Frontal cortex (tissue), 4 donors: ENCODE data around the gene SH3D19. TPM values are rescaled to one million over a fixed set of nuclear protein-coding genes. Genes with fewer than 3 reads are reported as not detected.

Experiments used
- DNase-seq, 2 donors: peaks; one replicate each; pipeline ENCODE4 v3.0.0; 2012; ENCODE audit warnings: low spot score in 2 of 2
- FAIRE-seq: peaks from 2 replicates; lab custom pipeline; 2012; peaks lifted over from hg19 to GRCh38; lab: Jason Lieb, UNC
- total RNA-seq: library from RNA; depleted of rRNA; stranded (reverse); fragments of >200 nt; gene quantifications from one replicate; pipeline ENCODE4 v1.2.3, GENCODE V29; 2014
- donor health status: control.
- donor health status: control.
- donor health status: control.

SH3D19 gene
- total RNA-seq, 1 donor from 2014 or later = 8.2 TPM

DNA sequence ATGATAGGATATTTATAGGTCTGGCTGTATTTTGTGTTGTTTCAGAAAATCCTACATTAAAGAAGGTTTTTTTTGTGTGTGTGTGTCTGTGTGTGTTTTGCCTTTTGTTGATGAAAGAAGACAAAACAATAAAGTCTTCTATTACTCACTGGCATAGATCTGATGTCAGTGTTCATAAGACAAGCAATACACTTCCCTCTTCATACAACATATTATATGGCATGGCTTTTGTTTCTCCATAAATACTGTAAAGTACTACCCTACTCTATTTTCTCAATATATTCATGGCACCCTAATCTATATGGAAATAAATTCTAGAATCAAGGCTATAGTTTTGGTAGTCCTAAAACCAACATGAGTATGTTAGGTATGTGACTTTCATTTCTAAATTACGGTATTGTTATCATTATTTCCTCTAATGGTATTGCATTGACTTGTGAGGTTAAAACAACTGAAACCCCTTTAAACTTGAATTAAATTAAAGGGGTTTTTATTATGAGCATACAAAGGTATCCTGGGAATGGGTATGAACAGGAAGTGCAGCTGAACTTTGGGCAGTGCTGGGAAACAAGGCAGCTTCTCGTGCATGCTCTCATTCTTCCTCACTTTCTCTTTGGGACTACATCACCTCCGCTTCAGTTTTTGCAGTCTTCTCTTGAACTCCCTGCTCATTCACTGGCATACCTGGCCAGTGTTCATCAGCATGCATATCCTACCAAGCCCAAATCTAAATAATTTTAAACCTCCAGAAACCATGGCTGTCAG lies 119.0 kb downstream of the SH3D19 start:
- no peak for FAIRE-seq
- no peak for DNase-seq

DNA sequence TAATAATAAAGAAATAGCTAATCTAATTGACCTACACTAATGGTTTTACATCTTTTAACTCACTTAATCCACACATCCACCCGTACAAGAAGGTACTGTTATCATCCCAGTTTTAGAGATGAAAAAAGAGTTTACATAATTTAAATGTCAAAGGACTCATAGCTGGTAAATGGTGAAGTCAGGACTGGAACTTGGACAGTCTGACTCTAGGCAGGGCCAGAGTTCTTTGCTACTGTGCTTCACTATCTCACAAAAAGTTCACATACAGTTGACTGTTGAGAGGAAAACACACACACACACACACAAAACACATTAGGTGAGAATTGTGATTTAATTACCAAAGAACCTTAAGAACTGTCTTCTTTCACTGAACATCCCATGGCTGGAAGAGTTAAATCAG lies 119.7 kb downstream of the SH3D19 start:
- FAIRE-seq (no peak), DNase-seq (no peak)

DNA sequence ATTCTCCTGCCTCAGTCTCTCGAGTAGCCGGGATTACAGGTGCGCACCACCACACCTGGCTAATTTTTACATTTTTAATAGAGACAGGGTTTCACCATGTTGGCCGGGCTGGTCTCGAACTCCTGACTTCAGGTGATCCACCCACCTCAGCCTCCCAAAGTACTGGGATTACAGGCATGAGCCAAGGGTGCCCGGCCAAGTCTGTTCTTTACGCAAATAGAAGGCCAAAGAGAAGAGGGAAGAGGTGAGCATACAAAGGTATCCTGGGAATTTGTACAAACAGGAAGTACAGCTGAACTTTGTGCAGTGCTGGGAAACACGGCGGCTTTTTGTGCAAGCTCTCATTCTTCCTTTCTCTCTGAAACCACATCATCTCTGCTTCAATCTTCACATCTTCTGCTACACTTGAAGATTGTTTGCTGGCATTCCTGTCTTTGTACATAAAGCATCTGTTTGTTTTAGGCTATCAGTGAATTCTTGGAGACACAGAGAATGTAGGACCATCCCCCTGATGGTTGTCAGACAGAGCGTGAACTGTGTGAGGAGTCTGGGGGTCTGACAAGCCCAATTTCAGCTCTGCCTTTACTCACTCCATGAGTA lies 120.4 kb downstream of the SH3D19 start:
- FAIRE-seq = no peak
- no peak for DNase-seq

DNA sequence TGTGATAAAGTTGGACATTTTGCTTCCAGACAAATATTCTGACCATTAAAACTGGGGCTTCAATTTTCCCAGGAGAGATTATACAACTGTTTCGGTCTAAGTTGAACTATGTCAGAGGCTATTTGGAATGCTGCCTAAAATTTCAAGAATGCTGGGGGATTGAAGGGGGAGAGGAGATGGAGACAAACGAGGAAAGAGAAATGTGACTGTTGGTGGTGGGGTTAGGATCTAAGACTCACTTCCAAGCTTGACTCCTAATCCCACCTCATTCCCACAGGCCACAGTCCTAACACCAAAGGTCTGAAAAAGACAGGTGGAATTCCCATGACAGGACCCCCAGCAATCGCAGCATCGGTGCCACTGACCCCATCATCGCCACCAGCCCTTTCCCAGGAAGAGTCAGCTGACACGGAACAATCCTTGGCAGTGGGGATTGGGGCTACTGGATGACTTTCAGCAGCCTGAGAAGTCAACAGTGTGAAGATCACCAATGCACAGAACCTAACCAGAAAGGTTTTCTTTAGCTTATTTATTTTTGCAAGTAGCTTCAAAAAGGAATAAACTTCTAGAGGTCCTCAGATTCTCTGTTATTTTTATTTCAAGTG lies 122.5 kb downstream of the SH3D19 start:
- FAIRE-seq (no peak), DNase-seq (no peak)

DNA sequence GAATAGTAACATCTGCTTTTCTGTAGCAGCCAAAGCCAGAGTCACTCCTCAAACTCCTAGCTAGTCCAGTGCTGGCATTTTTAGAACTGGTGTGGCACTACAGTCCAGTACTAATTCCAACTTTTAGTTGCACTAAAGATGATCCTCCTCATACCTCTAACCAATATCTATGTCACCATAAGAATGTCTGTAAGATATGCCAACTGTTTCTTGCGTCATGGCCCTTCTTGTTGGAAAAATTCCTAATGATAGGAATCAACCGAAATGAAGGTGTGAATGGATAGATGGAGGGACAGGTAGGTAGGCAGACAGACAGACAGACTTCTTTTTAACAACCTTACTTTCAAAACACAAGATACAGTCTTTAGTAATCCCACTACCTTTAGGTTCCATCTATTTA lies 123.0 kb downstream of the SH3D19 start:
- DNase-seq (no peak), FAIRE-seq (no peak)

DNA sequence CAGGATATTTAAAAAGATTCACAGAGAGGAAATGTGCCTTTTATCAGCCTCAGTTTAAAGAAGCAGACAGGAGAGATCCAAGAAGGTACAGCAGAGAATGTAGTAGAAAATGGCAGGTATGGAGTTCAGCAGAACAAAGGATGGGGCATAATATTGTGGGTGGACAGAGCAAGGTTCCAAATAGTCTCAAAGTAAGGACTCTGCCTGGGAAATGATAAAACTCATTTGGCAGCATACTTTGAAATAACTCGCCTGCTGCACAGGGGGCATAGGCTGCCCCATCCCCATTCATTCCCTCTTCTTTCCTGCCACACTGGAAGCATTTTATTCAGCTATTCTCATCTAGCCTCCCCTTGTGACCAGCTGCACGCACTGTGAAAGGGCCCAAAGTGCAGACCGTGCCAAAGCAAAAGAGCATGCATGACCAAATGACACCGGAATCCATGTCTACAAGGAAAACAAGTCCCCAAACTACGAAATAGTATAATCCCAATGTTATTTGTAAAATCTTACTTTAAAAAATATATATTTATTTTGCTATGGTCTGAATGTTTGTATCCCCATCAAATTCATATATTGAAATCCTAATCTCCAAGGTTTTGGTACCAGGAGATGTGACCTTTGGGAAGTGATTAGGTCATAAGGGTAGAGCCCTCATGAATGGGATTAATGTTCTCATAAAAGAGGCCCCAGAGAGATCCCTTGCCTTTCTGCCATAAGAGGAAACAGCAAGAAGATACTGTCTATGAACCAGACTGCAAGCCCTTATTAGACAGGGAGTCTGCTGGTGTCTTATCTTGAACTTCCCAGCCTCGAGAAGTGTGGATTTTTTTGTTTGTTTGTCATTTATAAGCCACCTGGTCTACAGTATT lies 125.8 kb downstream of the SH3D19 start:
- FAIRE-seq = peak; percentile 17
- no peak for DNase-seq

DNA sequence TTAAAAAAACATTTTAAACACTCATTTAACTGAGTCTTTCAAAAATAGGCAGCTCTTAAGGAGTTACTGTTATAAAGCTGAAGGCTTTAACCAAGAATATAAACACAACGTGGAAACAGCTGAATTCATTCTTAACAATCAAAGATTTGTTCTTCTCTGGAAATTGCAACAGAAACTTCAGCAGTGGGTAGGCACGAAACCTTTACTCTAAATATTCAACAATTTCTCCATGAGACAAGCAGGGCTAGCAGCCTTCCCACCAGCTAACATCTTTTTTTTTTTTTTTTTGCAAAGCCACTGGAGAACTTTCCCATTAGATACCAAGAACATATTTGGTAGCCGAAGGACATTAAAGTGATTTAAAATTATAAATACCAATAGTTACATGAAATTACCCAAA lies 126.7 kb downstream of the SH3D19 start:
- FAIRE-seq = peak; percentile 62
- no peak for DNase-seq

DNA sequence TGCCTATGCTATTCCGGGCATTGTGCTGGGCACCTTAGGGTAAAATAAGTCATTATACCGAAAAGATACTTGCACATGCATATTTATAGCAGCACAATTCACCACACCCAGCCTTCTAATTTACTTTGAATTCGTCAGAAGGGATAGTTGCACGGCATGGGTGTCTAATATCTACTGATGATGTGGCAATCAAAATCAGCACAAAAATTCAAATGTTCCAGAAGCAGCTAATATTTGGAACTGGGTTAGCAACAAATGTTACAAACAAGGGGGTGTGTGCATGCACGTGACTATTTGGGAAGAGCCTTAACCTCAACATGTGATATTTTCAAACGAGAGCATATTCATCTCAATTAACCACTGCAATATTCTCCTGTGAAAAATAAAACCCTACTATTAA lies 128.2 kb downstream of the SH3D19 start:
- DNase-seq (no peak), FAIRE-seq (no peak)

DNA sequence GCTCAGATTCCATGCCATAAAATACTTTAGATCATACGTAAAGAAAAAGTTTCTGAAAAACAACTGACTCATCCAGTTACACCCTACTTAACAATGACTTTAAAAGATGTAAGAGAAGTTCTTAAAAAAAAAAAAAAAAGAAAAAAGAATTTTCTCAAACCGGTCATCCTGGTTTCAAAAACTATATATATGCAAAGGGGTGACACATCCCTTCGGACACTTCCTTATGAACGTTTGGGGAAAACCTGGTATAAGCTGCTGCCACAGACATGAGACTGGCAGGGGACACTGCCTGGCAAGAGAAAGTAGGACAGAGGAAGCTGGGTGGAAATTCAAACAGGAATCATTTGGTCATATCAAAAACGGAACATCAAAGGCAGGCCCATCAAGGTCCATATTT lies 129.6 kb downstream of the SH3D19 start:
- DNase-seq (no peak), FAIRE-seq (peak; percentile 17)

DNA sequence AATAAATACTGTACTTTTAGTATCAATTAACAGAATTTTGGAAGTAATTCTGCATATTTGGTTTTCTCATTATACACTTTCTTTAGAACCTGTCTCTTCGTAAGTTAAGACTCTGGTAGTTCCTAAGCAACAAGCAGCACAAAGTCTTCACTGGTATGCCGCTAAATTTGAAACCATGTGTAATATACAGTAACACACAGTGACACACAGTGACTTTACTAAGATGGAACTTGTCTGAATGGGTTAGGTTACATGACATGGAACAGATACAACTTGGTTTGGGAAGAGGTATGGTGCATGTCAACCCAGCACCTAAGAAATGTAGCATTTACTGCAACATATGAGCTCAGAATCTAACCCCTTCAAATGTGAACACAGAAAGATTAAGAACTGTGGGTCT lies 132.0 kb downstream of the SH3D19 start:
- DNase-seq (no peak), FAIRE-seq (no peak)

DNA sequence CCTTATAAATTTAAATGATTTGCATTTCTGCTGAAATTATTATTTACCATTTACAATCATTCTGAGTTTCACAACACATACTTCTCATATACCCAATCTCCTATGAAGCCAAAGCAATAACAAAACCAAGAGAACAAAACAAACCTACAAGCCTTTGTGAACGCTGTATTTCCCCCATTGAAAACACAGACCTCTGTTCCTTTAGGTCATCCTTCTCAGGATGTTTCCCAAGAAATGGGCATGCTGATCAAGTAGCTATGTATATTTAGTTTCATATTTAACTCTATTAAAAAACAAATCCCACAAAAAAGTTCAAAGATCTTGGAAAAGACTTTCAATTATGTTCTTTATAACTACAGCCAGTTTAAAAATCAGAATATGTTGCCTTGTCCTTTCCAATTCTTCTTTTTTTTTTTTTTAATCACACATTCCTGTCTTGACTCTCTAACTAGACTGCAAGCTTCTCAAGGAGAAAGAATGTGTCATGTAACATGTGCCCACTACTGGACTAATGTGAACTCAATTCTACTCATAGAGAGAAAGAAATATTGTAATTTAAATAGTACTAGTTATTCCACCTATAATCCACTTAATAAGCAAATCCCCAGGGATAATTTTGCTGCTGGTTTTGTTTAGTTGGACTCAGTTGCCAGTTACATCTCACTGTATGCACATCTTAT lies 132.7 kb downstream of the SH3D19 start:
- DNase-seq = no peak
- FAIRE-seq = no peak

DNA sequence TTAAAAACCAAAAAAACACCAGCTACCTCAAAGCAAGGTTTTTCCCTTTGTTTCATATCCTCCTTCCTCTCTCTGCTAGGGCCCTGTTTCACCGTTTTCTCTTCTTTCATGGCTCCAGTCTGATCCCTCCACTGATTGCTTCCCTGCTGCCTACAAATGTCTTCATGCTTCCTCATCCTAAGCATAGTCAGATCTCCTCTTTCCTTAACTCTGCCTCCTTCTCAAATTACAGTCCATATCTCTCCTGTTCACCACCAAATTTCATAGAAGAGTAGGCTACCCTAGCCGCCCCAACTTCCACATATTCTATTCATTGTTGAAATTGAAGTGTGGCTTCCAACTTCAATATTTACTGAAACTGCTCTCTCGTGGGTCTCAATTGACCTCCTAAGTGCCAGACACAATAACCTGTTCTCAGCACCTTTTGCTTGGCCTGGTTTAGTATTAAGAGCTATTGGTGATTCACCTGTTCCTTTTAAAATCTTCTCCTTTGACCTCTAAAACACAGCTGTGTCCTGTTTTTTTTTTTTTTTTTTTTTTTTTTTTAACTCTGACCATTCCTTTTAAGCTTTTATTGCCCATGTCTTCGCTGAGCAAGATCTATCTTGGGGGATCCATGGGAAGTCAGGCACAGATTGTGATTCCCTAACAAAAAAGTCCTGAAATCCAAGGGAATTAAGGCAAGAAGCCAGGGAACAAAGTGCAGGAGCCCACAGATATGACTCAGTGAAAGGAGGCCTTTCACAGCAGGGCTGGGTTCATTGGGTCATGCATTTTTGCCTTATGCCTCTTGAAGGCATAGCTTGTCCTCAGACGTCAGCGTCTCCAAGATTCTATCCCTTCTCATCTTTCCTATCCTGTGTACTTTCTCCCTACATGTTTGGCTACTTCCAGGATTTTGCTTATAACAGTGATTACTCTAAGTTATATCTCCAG lies 140.6 kb downstream of the SH3D19 start:
- DNase-seq (no peak), FAIRE-seq (no peak)

DNA sequence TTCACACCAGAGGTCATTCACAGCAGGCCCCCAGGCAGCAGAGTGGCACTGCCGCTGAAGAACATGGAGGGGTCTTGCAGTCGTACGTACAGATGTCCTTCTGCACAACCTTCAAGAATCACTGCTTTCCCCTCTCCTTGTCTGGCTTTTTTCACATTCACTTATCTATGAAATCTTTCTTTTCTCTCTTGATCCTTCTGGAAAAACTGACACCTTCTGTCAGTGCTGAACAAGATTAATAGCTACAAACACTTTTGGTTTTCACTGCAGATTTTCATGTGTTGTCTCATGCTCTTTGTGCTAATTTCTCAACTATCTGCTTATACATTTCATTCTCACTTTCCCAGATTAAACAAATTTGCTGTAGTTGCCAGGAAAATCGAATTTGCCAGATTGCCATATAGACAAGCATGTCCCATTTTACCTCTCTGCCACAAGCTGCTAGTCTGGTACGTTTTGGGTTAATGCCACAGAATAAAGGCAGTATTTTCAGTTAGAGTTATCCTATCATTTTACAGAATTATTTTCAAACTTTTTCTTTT lies 142.9 kb downstream of the SH3D19 start:
- no peak for DNase-seq
- no peak for FAIRE-seq

DNA sequence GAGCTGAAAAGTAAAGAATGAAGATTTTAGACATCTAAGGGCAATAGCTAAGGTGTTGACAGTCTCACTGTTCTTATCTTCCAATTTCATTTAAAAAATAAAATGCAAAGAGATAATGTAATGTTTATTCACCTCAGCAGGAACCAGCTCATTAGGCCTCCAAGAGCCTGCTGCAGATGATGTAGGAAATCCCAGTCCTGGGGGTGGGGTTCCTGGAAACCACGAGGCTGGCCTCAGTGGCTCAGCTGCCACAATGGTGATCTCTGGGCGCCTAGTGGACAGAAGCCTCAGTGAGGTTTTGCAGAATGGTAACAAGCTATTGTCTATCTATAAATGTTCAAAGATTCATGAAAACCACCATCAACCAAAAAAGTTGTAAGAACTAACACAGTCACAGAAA lies 148.7 kb downstream of the SH3D19 start:
- DNase-seq (no peak), FAIRE-seq (no peak)

DNA sequence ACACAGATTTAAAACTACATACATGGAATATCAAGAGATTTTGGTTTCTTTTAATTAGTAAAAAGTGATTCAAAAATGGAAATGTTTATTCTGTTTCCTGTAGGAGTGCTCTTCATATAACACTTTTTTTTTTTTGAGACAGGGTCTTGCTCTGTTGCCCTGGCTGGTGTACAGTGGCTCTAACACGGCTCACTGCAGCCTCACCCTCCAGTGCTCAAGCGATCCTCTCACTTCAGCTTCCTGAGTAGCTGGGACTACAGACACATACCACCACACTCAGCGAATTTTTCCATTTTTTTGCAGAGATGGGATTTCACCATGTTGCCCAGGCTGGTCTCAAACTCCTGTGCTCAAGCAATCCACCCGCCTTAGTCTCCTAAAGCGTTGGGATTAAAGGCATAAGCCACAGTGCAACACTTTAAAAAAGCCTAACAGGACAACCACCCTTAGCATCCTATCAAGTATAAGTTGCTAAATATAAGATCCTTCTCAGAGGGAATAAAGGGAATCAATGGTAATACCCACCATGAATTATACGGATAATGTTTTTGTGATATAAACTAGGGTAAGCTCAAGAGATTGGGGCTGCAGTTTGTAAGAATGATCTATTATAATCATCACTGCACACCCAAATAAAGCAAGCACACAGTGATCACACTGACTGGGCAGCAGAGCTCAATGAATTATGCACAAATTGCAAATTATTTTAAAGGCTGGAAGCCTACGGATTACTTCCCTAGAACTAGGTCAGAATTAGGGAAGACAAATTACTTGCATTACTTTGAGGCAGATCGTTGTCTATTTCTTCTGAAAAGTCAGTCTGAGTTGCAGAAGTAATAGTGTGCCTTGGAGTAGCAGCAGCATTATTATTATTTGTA lies 149.4 kb downstream of the SH3D19 start:
- no peak for FAIRE-seq
- DNase-seq = no peak

DNA sequence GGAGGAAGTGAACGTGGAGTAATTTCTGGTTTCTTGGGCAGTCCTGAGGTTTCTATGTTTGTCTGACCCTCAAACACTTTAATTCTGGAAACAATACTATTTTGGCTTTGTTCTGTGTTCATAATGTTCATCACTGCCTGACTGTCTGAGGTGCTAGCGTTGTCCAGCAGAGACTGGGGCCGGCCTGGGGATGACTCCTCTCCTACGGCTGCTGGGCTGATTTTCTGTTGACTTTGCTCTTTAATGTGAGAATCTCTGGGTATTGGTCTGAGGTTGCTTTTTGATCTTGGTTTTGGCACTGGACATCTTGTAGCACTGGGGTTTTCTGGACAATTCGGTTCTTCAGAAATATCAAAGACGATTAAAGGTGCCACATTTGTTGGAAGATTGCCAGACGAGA lies 150.2 kb downstream of the SH3D19 start:
- DNase-seq (no peak), FAIRE-seq (no peak)

DNA sequence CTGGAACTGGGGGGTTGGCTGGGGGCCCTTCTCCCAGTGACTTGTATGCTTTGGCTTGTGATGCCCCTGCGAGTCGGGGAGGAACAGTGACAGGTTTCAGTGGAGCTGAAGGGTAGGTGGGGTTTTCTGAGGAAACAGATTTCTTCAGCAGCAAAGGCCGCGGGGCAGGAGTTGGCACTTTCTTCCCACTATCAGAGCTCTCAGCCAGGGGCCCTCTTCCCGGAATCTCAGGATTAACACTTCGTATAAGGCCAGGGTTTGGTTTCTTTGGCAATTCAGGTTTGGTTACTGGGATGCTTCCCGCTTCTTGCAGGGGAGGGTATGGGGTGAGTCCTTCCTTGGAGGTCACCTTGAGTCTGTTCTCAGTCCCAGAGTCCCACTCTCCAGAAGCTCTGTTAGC lies 150.6 kb downstream of the SH3D19 start:
- DNase-seq (no peak), FAIRE-seq (no peak)

DNA sequence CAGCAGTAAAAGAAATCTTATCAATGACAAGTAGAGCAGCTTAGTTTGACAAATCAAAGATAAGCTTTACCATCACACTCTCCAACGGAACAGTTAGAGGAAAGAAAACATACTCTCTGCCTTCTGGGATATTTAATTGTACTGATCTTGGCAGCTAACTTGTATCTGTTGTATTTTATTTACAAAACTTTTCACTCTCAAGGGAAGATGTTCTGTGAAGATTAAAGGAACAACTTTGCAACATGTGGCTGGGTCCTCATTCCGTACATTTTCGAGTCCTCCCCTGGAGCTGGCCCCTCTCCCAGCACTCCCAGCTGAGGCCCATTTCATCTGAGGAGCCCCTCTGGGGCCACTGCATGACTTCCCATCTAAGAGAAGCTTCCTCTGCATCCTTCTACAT lies 151.5 kb downstream of the SH3D19 start:
- no peak for DNase-seq
- no peak for FAIRE-seq
